Heart left ventricle (tissue), 16 donors: Measurements from ENCODE around the gene PTPRU. TPM values are rescaled to one million over a fixed set of nuclear protein-coding genes. Genes with fewer than 3 reads are reported as not detected.

Experiments used
- ATAC-seq, 4 donors: fragments of 200-7000 bp; cut with Tn5 transposase; one replicate each; pipeline ENCODE4 v1.9.1; 2020 to 2022; ENCODE audit warnings: moderate library complexity in 4 of 4, mild to moderate bottlenecking in 3 of 4, moderate number of reproducible peaks in 1 of 4
- DNase-seq, 5 donors: peaks; one replicate each; pipeline ENCODE4 v3.0.0-alpha.2; 2020
- H3K27ac ChIP-seq, 12 donors: fragments of 200-600 bp; sonication (generic) in 4 of 12; one replicate each; pipeline versions ENCODE4 v1.5.0 to v1.8.0; 2016 to 2022; ENCODE audit warnings: mild to moderate bottlenecking in 2 of 12
- H3K27me3 ChIP-seq, 9 donors: fragments of 200-600 bp; sonication (generic) in 2 of 9; one replicate each; pipeline versions ENCODE4 v1.5.1 to v1.8.0; 2016 to 2022; ENCODE audit warnings: mild to moderate bottlenecking in 3 of 9
- H3K36me3 ChIP-seq, 9 donors: fragments of 200-600 bp; sonication (generic) in 2 of 9; one replicate each; pipeline versions ENCODE4 v1.5.0 to v1.8.0; 2018 to 2022; ENCODE audit warnings: mild to moderate bottlenecking in 2 of 9
- H3K4me1 ChIP-seq, 12 donors: fragments of 200-600 bp; sonication (generic) in 4 of 12; one replicate each; pipeline versions ENCODE4 v1.5.0 to v1.8.0; 2016 to 2022; ENCODE audit warnings: mild to moderate bottlenecking in 3 of 12
- H3K4me3 ChIP-seq, 12 donors: fragments of 200-600 bp; sonication (generic) in 4 of 12; one replicate each; pipeline versions ENCODE4 v1.5.0 to v1.8.0; 2017 to 2022; ENCODE audit warnings: mild to moderate bottlenecking in 9 of 12, moderate library complexity in 4 of 12
- H3K9me3 ChIP-seq, 12 donors: fragments of 200-600 bp; sonication (generic) in 4 of 12; one replicate each; pipeline versions ENCODE4 v1.5.0 to v1.8.0; 2016 to 2022; ENCODE audit warnings: mild to moderate bottlenecking in 1 of 12
- POLR2A ChIP-seq, 2 donors: fragments of 450-650 bp; IDR thresholded peaks; one replicate each; pipeline ENCODE4 v1.6.1; 2017; ENCODE audit warnings: antibody characterized with exemption in 2 of 2, mild to moderate bottlenecking in 2 of 2, moderate library complexity in 2 of 2
- WGBS, 4 donors: extraction: QIAGEN DNeasy Blood & Tissue Kit in 2 of 4; methylation state at CpG; one replicate each; pipeline versions ENCODE4 v1.1.5 to v1.1.7; 2013 to 2018; 5-methylcytosine and 5-hydroxymethylcytosine counted together
- intact Hi-C, 10 donors: fragments of 100-400 bp; cut with DNase I; formaldehyde crosslinking; loops; one replicate each; pipeline versions ENCODE4 v1.11.1 to v1.14.2; 2022
- polyA plus RNA-seq, 2 donors: library from polyadenylated mRNA; stranded (reverse); fragments of 200-250 nt; gene quantifications; one replicate each; pipeline ENCODE4 v1.2.3, GENCODE V29; 2013
- total RNA-seq, 9 donors: library from RNA; depleted of rRNA in 2 of 9; stranded (reverse); fragments of >200 nt in 2 of 9; fragmentation: NEBNext Ultra II Directional in 3 of 9; extraction: Animal tissue kit (Norgen Biotek cat#: 25700) in 3 of 9; gene quantifications; one replicate each; pipeline versions ENCODE4 v1.1.0 to v1.2.4, GENCODE V29; 2016 to 2023
- TF ChIP-seq, protein P1 (sequence below), 12 donors: fragments of 200-600 bp; sonication (generic) in 4 of 12; IDR thresholded peaks; one replicate each; pipeline versions ENCODE4 v1.5.0 to v1.8.0; 2018 to 2022; ENCODE audit warnings: antibody characterized with exemption in 12 of 12, mild to moderate bottlenecking in 5 of 12
- donor health status: ischemic (EF 13 %, LVEDD 7.1; RV severe dilation, severe dysfunction).
- donor health status: healthy with polysubstance abuse.
- donor health status: DM: no; HTN: yes; CAD: no.
- donor health status: DM: no; HTN: no; CAD: no.
- donor health status: ischemic (EF 25% LVEDD 6.9; RV normal size, moderate dysfunction).
- donor health status: ischemic (EF 25% LVEDD 5.7; RV mildly dilated, moderate dysfunction).
- donor health status: healthy.
- donor health status: DM: yes; HTN: yes; CAD: no.
- donor health status: ischemic (EF 35%, LVEDD 5.7; RV mildly dilated, moderate dysfunction).
- donor health status: nonischemic (EF 11% LVEDD 7.7; RV severe dilation, severe dysfunction).
- donor health status: DM: yes; HTN: yes; CAD: no.
- donor health status: PGD.
- donor health status: ischemic (EF 29% LVEDD 5.4; RV normal size, mild dysfunction).
- donor health status: nonischemic (EF 23%, LVEDD 6.1; RV moderate dilation, normal function).

PTPRU gene
- total and polyA plus RNA-seq, 11 donors, result 7.1 to 59.9 (median 16.2) TPM

DNA sequence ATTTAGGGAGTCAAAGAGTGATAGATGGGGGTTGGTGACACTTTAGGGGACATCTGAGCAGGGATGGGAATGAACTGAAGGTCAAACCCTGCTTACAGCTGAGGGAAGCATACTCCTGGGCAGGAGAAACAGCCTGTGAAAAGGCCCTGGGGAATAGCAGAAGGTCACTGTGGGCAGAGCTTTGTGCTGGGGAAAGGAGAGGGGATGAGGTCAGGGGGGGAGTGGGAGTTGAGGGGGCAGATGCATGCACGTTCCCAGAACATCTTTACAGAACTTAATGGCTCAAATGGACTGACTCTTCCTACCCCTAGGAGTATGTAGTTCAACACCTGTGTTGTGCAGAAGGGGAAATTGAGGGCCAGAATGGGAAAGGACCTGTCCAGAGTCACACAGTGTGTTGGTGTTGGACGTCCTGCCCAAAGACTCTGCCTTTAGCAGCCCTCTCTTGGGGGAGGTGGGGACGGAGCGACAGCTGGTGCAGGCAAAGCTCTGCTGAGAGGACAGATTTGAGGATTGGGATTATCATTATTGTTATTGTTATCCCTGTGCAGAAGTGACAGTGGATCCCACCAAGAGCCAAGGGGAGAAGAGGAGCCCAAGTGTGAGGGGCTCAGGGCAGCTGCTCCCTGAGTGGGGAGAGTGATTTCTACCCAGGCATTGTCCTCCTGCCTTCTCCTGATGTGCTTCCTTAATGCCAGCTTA, 116.5 kb downstream of the PTPRU start:
- WGBS, 4 donors, result 69 to 80% (median 70%) methylated on average over 4 of the region's 4 CpGs
- ATAC-seq (no peak), DNase-seq (no peak)
- peaks cover 0 to 32% (median 0%) of the 10 kb centered on the region in 9 donors for H3K27me3 ChIP-seq
- no peak overlapping the region for H3K27ac ChIP-seq
- intact Hi-C loops, result no loop called here
- TF ChIP-seq, protein P1, sequence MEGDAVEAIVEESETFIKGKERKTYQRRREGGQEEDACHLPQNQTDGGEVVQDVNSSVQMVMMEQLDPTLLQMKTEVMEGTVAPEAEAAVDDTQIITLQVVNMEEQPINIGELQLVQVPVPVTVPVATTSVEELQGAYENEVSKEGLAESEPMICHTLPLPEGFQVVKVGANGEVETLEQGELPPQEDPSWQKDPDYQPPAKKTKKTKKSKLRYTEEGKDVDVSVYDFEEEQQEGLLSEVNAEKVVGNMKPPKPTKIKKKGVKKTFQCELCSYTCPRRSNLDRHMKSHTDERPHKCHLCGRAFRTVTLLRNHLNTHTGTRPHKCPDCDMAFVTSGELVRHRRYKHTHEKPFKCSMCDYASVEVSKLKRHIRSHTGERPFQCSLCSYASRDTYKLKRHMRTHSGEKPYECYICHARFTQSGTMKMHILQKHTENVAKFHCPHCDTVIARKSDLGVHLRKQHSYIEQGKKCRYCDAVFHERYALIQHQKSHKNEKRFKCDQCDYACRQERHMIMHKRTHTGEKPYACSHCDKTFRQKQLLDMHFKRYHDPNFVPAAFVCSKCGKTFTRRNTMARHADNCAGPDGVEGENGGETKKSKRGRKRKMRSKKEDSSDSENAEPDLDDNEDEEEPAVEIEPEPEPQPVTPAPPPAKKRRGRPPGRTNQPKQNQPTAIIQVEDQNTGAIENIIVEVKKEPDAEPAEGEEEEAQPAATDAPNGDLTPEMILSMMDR (IDR thresholded peaks at IDR 0.05), result no peak
- no peak for TF ChIP-seq POLR2A (IDR thresholded peaks at IDR 0.05)
- no peaks in the 10 kb centered on the region for H3K9me3 ChIP-seq
- no peaks in the 10 kb centered on the region for H3K4me1 ChIP-seq
- no peak overlapping the region for H3K4me3 ChIP-seq
- no peaks in the 10 kb centered on the region for H3K36me3 ChIP-seq

DNA sequence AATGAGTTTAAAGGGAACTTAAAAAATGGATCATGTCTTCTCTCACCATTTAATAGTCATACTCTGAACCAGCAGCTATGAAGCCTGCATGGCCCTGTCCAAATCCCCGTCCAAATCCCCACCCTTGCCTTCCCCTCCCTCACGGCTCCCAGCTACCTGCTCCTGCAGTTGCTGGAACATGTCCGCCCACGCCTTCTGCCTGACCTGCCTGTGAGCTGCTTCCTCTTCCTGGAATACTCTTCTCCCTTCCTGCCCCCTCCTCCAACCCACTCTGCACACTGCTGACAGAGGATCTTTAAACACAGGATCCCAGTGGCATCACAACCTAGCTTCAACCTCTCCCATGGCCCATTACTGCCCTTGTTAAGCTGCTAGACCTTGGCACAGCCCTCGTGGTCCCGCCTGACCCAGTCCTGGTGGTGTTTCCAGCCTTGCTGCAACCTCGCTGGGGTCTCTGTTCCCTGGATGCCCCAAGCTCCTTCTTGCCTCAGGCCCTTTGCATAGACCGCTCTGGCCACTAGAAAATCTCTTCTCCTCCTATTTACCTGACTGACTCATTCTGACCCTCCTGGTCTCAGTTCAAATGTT, 118.3 kb downstream of the PTPRU start:
- H3K27me3 ChIP-seq, result peaks cover 0 to 34% (median 6%) of the 10 kb centered on the region in 9 donors
- no peaks in the 10 kb centered on the region for H3K9me3 ChIP-seq
- no peak overlapping the region for H3K4me3 ChIP-seq
- DNase-seq (no peak), ATAC-seq (no peak)
- WGBS, 4 donors, result 58 to 64% (median 63%) methylated on average over 8 of the region's 8 CpGs
- H3K27ac ChIP-seq, result no peak overlapping the region
- no peaks in the 10 kb centered on the region for H3K4me1 ChIP-seq
- TF ChIP-seq POLR2A (IDR thresholded peaks at IDR 0.05), result no peak
- TF ChIP-seq, protein P1 (IDR thresholded peaks at IDR 0.05), result no peak
- H3K36me3 ChIP-seq, result no peaks in the 10 kb centered on the region
- intact Hi-C loops, result no loop called here

DNA sequence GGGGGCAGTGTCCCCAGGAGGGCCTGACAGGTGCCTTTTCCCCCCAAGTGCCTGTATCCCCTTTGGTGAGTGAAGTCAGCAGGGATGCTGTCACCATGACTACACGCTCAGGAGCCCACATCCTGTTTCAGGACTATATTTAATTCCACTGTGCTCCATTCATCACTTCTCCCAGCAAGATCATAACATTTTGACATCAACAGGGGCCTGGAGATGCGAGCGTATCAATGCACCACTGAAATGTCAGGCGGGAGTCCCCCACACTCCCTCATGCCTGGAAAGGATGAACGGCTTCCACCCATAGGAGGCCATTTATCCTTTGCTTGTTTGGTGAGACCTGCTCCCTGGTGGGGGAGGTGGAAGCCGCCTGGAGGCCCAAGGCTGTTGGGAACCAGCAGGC, 119.1 kb downstream of the PTPRU start:
- WGBS, 4 donors, result 58 to 74% (median 73%) methylated on average over 6 of the region's 6 CpGs

DNA sequence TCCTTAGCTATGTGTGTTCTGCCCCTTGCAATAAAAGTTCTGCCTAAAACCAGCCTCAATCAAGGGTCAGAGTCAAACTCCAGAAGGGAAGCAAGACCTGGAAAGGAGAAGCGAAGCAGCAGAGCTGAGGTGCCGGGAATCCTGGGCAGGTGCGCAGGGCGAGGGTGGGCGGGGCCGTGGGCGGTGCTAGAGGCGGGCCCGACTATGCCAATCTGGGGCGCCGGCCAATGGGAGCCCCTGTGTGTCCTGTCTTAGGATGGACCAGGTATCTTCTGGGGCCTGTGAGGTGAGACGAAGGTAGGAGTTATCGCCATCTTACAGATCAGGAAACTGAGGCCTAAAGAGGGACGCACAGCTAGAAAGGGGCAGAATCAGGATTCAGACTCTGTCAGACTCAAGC, 120.3 kb downstream of the PTPRU start:
- no peak for DNase-seq
- 57 to 74% (median 59%) methylated on average over 13 to 14 of the region's 14 CpGs for WGBS, 4 donors
- H3K27ac ChIP-seq, result no peak overlapping the region
- peaks cover 0 to 47% (median 11%) of the 10 kb centered on the region in 9 donors for H3K27me3 ChIP-seq
- no peaks in the 10 kb centered on the region for H3K9me3 ChIP-seq
- no peak overlapping the region for H3K4me3 ChIP-seq
- no peaks in the 10 kb centered on the region for H3K36me3 ChIP-seq
- TF ChIP-seq, protein P1 (IDR thresholded peaks at IDR 0.05), result no peak
- TF ChIP-seq POLR2A (IDR thresholded peaks at IDR 0.05), result no peak
- ATAC-seq, result no peak
- no peaks in the 10 kb centered on the region for H3K4me1 ChIP-seq
- intact Hi-C loops, result no loop called here

More for the DNA sequence above, 119.1 kb downstream of the PTPRU start:
- H3K27ac ChIP-seq, result no peak overlapping the region
- H3K4me1 ChIP-seq, result no peaks in the 10 kb centered on the region
- H3K36me3 ChIP-seq, result no peaks in the 10 kb centered on the region
- ATAC-seq (no peak), DNase-seq (no peak)
- intact Hi-C loops, result no loop called here
- TF ChIP-seq, protein P1 (IDR thresholded peaks at IDR 0.05), result no peak
- TF ChIP-seq POLR2A (IDR thresholded peaks at IDR 0.05), result no peak
- H3K9me3 ChIP-seq, result no peaks in the 10 kb centered on the region
- H3K27me3 ChIP-seq, result peaks cover 0 to 34% (median 6%) of the 10 kb centered on the region in 9 donors
- no peak overlapping the region for H3K4me3 ChIP-seq
